ENCODE data around the gene NLRP1. TPM values are rescaled to one million over a fixed set of nuclear protein-coding genes. Genes with fewer than 3 reads are reported as not detected.

NLRP1 gene
- total and polyA plus RNA-seq, 9 of the 15 experiments (the other 6 are each of a cell fraction or from before 2014, with no cell fraction given): 4.0 to 69.4 (median 27.7) TPM

DNA sequence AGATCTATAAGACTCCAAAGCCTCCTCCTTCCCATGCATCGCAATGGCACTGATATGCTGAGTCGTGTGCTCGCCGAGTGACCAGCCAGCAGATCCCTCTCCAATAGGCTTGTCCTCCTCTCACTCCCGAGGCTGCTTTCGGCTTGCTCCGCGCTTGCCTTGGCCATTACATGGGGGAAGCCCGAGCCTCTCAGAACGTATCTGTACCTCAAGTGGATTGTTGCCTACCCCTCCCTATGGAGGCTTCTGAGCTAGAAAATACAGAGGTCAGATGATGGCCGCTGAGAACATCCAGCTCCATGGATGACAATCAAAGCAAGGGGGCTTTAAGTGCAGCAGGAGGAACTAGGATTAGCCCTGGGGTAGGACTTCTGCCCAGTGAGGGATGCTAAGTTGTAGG is 7.7 kb upstream of the NLRP1 start:
- no peak for ATAC-seq
- Histone ChIP-seq H3K4me2 (ENCODE audit: insufficient read depth, low read length) (no peak overlapping the region), H3K27ac (ENCODE audit: extremely low read depth, low read depth, low read length) (no peak overlapping the region), H3K4me3 (no peak overlapping the region), H3K4me1 (replicated peaks in 1 of 2; ENCODE audit: control insufficient read depth in 2 of 2, insufficient read depth in 2 of 2, low read length in 2 of 2) (no peaks in the 10 kb centered on the region), H2AFZ (ENCODE audit: low read depth, low read length) (no peak overlapping the region), H3K9me3 (replicated peaks; ENCODE audit: control insufficient read depth, insufficient read depth, low read depth, low read length) (no peaks in the 10 kb centered on the region), H3K9ac (ENCODE audit: insufficient read depth in 1 of 2, low read depth in 2 of 2, low read length in 2 of 2) (no peak overlapping the region), H4K20me1 (replicated peaks; ENCODE audit: control insufficient read depth, insufficient read depth, low read length) (peaks cover 11% of the 10 kb centered on the region), H3K79me2 (ENCODE audit: control insufficient read depth, insufficient read depth, low read length) (peaks cover 8% of the 10 kb centered on the region), H3K36me3 (ENCODE audit: control insufficient read depth, insufficient read depth, low read length) (peaks cover 10% of the 10 kb centered on the region; the same call in 2 of the 3 replicates), H3K9me1 (ENCODE audit: control insufficient read depth, insufficient read depth, low read length) (peaks cover 3% of the 10 kb centered on the region), H3K27me3 (ENCODE audit: control insufficient read depth in 2 of 2, insufficient read depth in 2 of 2, low read length in 2 of 2) (no peaks in the 10 kb centered on the region)
- no peak for DNase-seq (ENCODE audit: extremely low read depth in 1 of 4, low spot score in 3 of 4)
- 84% methylated on average over 6 of the region's 11 CpGs for WGBS (ENCODE audit: insufficient coverage, low coverage, missing lambda C conversion rate)
- CTCF ChIA-PET (ENCODE audit: low intra/inter-chr PET ratio): interaction anchor here (0.8 to 1.3 kb wide), 2 partner anchors 830 to 844 kb away, joined by 3 read pairs; no protein-coding TSS in a partner anchor
- TF ChIP-seq CXXC5 (CRISPR knock-in tag; IDR thresholded peaks at IDR 0.05) (no peak), ZNF174 (CRISPR knock-in tag; IDR thresholded peaks at IDR 0.05) (no peak), PML (IDR thresholded peaks at IDR 0.05; ENCODE audit: low read length) (no peak), ZNF57 (CRISPR knock-in tag; IDR thresholded peaks at IDR 0.05) (no peak), CBX8 (IDR thresholded peaks at IDR 0.05; ENCODE audit: borderline replicate concordance, extremely low read depth, low read depth, low read length, poor library complexity, severe bottlenecking) (no peak), ZNF146 (CRISPR knock-in tag; IDR thresholded peaks at IDR 0.05; ENCODE audit: unreplicated experiment) (no peak), RAD51 (IDR thresholded peaks at IDR 0.05; ENCODE audit: borderline replicate concordance, low read depth) (no peak), HNRNPH1 (optimal IDR thresholded peaks at IDR 0.05; ENCODE audit: low read depth, low read length) (no peak), MED1 (CRISPR knock-in tag; IDR thresholded peaks at IDR 0.05; ENCODE audit: borderline replicate concordance) (no peak), RUNX1 (IDR thresholded peaks at IDR 0.05; ENCODE audit: low read depth) (no peak), HMG20A (CRISPR knock-in tag; conservative IDR thresholded peaks at IDR 0.05) (no peak), E2F3 (CRISPR knock-in tag; IDR thresholded peaks at IDR 0.05) (no peak), STAT5A (IDR thresholded peaks at IDR 0.05; ENCODE audit: borderline replicate concordance, low read length) (no peak), E2F4 (CRISPR knock-in tag; IDR thresholded peaks at IDR 0.05; ENCODE audit: low read depth) (no peak), TGIF2 (CRISPR knock-in tag; IDR thresholded peaks at IDR 0.05) (no peak), HMG20B (CRISPR knock-in tag; IDR thresholded peaks at IDR 0.05) (no peak)
- TF ChIP-seq, protein P1, sequence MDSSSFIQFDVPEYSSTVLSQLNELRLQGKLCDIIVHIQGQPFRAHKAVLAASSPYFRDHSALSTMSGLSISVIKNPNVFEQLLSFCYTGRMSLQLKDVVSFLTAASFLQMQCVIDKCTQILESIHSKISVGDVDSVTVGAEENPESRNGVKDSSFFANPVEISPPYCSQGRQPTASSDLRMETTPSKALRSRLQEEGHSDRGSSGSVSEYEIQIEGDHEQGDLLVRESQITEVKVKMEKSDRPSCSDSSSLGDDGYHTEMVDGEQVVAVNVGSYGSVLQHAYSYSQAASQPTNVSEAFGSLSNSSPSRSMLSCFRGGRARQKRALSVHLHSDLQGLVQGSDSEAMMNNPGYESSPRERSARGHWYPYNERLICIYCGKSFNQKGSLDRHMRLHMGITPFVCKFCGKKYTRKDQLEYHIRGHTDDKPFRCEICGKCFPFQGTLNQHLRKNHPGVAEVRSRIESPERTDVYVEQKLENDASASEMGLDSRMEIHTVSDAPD (CRISPR knock-in tag; IDR thresholded peaks at IDR 0.05): no peak
- TF ChIP-seq, protein P2, sequence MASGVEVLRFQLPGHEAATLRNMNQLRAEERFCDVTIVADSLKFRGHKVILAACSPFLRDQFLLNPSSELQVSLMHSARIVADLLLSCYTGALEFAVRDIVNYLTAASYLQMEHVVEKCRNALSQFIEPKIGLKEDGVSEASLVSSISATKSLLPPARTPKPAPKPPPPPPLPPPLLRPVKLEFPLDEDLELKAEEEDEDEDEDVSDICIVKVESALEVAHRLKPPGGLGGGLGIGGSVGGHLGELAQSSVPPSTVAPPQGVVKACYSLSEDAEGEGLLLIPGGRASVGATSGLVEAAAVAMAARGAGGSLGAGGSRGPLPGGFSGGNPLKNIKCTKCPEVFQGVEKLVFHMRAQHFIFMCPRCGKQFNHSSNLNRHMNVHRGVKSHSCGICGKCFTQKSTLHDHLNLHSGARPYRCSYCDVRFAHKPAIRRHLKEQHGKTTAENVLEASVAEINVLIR (CRISPR knock-in tag; IDR thresholded peaks at IDR 0.05): no peak
- FAIRE-seq: no peak
- in situ Hi-C loops (cut with MboI) (no loop called here), intact Hi-C loops (cut with micrococcal nuclease) (loop anchor here (10.0 kb wide), 1 partner anchor 833 kb away; no protein-coding TSS in a partner anchor)
- POLR2A ChIA-PET: interaction anchor here (1.3 kb wide), 1 partner anchor 18 kb away, joined by 3 read pairs; no protein-coding TSS in a partner anchor
- no TSS peak for BruUV-seq (replicated peaks)

Data from K562 (cell line).